Testis (tissue), 3 donors: ENCODE data around the gene FEM1A. TPM values are rescaled to one million over a fixed set of nuclear protein-coding genes. Genes with fewer than 3 reads are reported as not detected.

ENCODE experiments used
- DNase-seq: peaks from one replicate; pipeline ENCODE4 v3.0.0-alpha.2; 2019
- H3K27ac ChIP-seq, 2 donors: fragments of 200-600 bp; sonication (generic); one replicate each; pipeline ENCODE4 v1.5.1; 2019
- H3K27me3 ChIP-seq: fragments of 200-600 bp; sonication (generic); one replicate; pipeline ENCODE4 v1.5.1; 2019
- H3K36me3 ChIP-seq: fragments of 200-600 bp; sonication (generic); one replicate; pipeline ENCODE4 v1.5.1; 2017; ENCODE audit warnings: low read depth; ENCODE audit errors: missing control alignments
- H3K4me1 ChIP-seq: fragments of 200-600 bp; sonication (generic); one replicate; pipeline ENCODE4 v1.5.1; 2019
- H3K4me3 ChIP-seq, 2 donors: fragments of 200-600 bp; sonication (generic); one replicate each; pipeline ENCODE4 v1.5.1; 2017 to 2019
- H3K9me3 ChIP-seq: fragments of 200-600 bp; sonication (generic); one replicate; pipeline ENCODE4 v1.5.1; 2017
- CTCF ChIP-seq, 3 experiments: fragments of 450-650 bp in 2 of 3; fragments of 200-600 bp in 1 of 3; sonication (generic) in 1 of 3; IDR thresholded peaks; one replicate each; pipeline ENCODE4 v1.5.1; 2016 to 2019; ENCODE audit warnings: antibody characterized with exemption in 3 of 3, mild to moderate bottlenecking in 2 of 3, moderate library complexity in 1 of 3
- POLR2A ChIP-seq: fragments of 450-650 bp; IDR thresholded peaks from one replicate; pipeline ENCODE4 v1.6.1; 2017; ENCODE audit warnings: antibody characterized with exemption, mild to moderate bottlenecking, moderate library complexity
- WGBS, 2 donors: methylation state at CpG; one replicate each; pipeline ENCODE4 v1.1.5; 2018; 5-methylcytosine and 5-hydroxymethylcytosine counted together
- intact Hi-C: fragments of 100-400 bp; cut with DNase I; formaldehyde crosslinking; loops from one replicate; pipeline ENCODE4 v1.15.1; 2023; ENCODE audit warnings: low total_unique reads
- polyA plus RNA-seq: library from polyadenylated mRNA; stranded (reverse); fragments of 350-450 nt; fragmentation: Illumina TruSeq; extraction: RNeasy Lipid Tissue Mini Kit (QIAGEN cat#74804); gene quantifications from one replicate; pipeline ENCODE4 v1.2.3, GENCODE V29; 2014; ENCODE audit warnings: low read depth, low replicate concordance; ENCODE audit not compliant: insufficient read depth
- total RNA-seq, 2 donors: library from RNA; depleted of rRNA; stranded (reverse); fragments of >200 nt; gene quantifications; one replicate each; pipeline ENCODE4 v1.2.3, GENCODE V29; 2016

FEM1A gene
- total and polyA plus RNA-seq, 3 donors from 2014 or later, result 7.5 to 15.8 (median 14.3) TPM

- Histone ChIP-seq H3K27me3 (no peaks in the 10 kb centered on the region), H3K9me3 (no peaks in the 10 kb centered on the region), H3K4me1 (no peaks in the 10 kb centered on the region), H3K4me3 (no peak overlapping the region), H3K27ac (no peak overlapping the region), H3K36me3 (no peaks in the 10 kb centered on the region)
- no peak for DNase-seq
- intact Hi-C loops, result loop anchor here (5.0 kb wide), 2 partner anchors 37 to 217 kb away; no protein-coding TSS in a partner anchor
- WGBS, 2 donors, result 59 to 68% methylated on average over 7 of the region's 7 CpGs
- TF ChIP-seq CTCF (IDR thresholded peaks at IDR 0.05) (no peak), POLR2A (no peak)
Observed at GRCh38 chr19:4814625-4815425, 23.3 kb downstream of the FEM1A start.

- DNase-seq, result peak; percentile 96
- no peaks in the 10 kb centered on the region for H3K27me3 ChIP-seq
- H3K4me1 ChIP-seq, result no peaks in the 10 kb centered on the region
- no peaks in the 10 kb centered on the region for H3K9me3 ChIP-seq
- no peaks in the 10 kb centered on the region for H3K36me3 ChIP-seq
- peak overlapping the region in 1 of 2 donors; percentile 6 for H3K4me3 ChIP-seq
- H3K27ac ChIP-seq, result no peak overlapping the region
- intact Hi-C loops, result no loop called here
- 20 to 25% methylated on average over 25 to 28 of the region's 28 CpGs for WGBS, 2 donors
- TF ChIP-seq POLR2A (no peak), CTCF (IDR thresholded peaks at IDR 0.05) (no peak)
Observed at GRCh38 chr19:4815426-4816201, 24.1 kb downstream of the FEM1A start.

- Histone ChIP-seq H3K27ac (no peak overlapping the region), H3K4me1 (no peaks in the 10 kb centered on the region), H3K27me3 (no peaks in the 10 kb centered on the region), H3K36me3 (no peaks in the 10 kb centered on the region), H3K9me3 (no peaks in the 10 kb centered on the region), H3K4me3 (peak overlapping the region in 1 of 2 donors; percentile 6)
- TF ChIP-seq POLR2A (no peak), CTCF (IDR thresholded peaks at IDR 0.05) (no peak)
- intact Hi-C loops, result no loop called here
- WGBS, 2 donors, result 63 to 70% methylated on average over 19 to 27 of the region's 35 CpGs
- DNase-seq, result no peak
Observed at GRCh38 chr19:4816202-4816949, 24.8 kb downstream of the FEM1A start.

GRCh38 chr19:4816950-4817278 is 25.4 kb downstream of the FEM1A start:
- Histone ChIP-seq H3K27ac (no peak overlapping the region), H3K27me3 (no peaks in the 10 kb centered on the region), H3K36me3 (no peaks in the 10 kb centered on the region), H3K4me3 (no peak overlapping the region), H3K9me3 (no peaks in the 10 kb centered on the region), H3K4me1 (no peaks in the 10 kb centered on the region)
- TF ChIP-seq CTCF (IDR thresholded peaks at IDR 0.05), result no peak
- TF ChIP-seq POLR2A, result no peak
- 62 to 66% methylated on average over 16 of the region's 16 CpGs for WGBS, 2 donors
- DNase-seq, result no peak
- intact Hi-C loops, result no loop called here
